SIG-M5 (cell line): ENCODE data around the gene DAPK1.

ENCODE experiments used
- DNase-seq: peaks from one replicate; lab custom pipeline; 2025; lab: John Stamatoyannopoulos, UW

The DAPK1 gene

DNA sequence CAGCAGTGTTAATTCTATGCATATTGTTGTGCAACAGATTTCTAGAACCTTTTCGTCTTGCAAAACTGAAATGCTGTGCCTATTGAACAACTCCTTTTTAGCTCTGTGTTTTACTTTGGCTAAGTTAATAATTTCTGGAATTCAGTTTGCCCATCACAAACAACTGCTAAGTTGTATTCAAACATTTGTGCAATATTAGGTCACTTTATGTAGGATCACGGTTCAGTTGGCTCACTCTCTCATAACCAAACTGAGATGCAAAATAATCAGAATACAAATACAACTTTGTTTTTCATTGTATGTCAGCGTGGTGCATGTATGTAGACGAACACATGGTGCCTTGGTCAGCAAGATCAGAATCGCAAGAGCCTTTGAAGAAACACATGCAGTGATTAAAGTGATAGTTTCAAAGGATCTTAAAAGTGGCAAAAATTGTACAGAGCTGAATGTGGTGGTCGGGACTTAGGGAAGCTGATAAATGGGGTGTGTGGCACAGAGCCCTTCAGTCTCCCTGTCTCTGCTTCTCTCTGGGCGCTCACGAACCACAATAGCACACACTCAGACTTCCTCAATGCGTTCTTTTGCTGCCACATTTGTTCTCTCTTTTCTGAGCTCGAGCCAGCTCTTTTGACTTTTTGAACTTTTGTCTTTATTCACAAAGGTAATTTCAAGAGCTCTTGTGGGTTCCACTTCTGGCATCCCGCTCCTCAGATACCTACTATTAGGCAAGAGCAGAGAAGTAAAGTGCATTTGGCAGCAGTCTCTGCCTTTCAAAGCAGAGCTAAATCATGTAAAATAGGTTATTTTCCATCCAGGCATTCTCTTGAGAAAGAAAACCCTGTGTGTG lies 115.8 kb downstream of the DAPK1 start:
- no peak for DNase-seq

DNA sequence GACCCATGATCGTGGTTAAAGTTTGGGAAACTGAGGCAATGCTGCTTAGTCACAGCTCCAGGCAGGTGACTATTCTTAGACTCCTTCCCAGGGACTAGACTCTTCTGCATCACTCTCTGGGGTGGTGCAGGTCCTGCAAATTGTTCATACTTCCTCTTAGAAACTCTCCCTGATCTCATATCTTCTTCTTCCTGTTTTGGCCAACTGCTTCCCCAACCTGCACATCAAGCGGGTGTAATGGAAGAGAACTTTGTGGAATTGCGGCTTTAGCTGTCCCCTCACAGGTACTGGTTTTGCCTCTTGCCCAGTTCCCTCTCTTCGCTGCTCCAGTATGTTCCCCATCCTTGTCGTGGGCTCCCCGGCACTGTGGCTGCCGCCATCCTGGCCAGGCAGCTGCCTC lies 116.7 kb downstream of the DAPK1 start:
- DNase-seq = no peak

DNA sequence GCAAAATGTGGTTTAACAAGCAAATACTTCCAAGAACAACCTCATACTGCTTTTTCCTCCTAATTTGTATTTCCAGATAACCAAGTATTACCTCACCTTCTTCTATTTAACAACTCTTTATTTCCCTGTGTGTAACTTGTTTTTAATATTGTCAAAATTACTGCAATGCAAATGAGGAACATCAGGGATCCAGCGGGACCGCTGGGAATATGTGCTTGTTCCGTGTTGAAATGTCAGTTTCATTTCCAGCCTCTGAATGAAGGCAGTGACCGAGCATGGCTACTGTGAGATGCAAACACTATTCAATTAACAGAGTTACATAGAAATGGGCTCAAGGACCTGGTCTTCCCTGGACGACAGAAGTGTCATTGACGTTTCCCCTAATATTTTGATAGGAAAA lies 117.5 kb downstream of the DAPK1 start:
- DNase-seq = no peak

GRCh38 chr9:87615547-87616148 lies 118.0 kb downstream of the DAPK1 start:
- no peak for DNase-seq

- no peak for DNase-seq
Measured at GRCh38 chr9:87618226-87618625, 120.6 kb downstream of the DAPK1 start.

- no peak for DNase-seq
Measured at GRCh38 chr9:87618931-87619330, 121.3 kb downstream of the DAPK1 start.

GRCh38 chr9:87619346-87619745 lies 121.7 kb downstream of the DAPK1 start:
- no peak for DNase-seq

GRCh38 chr9:87620731-87621322 lies 123.2 kb downstream of the DAPK1 start:
- no peak for DNase-seq

- no peak for DNase-seq
Measured at GRCh38 chr9:87622098-87622497, 124.4 kb downstream of the DAPK1 start.

DNA sequence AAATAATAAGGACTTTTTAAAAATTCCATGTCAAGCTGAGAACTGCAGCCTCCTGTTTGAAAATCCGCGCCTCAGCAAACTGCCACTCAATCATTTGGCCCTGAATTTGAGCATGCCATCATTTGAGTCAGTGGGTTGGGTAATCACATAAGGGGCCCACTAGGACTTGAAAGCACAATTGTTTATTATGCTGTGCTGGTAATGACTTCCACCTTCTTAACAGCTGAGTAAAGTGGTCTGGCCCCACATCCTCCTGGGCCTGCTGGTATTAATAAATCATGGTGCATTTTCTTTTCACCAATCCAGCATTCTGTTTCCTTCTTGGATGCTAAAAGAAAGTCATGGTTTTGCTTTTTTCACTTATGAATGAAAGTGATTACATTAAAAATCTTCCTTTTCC lies 125.3 kb downstream of the DAPK1 start:
- no peak for DNase-seq

- no peak for DNase-seq
Measured at GRCh38 chr9:87628346-87628745, 130.7 kb downstream of the DAPK1 start.

DNA sequence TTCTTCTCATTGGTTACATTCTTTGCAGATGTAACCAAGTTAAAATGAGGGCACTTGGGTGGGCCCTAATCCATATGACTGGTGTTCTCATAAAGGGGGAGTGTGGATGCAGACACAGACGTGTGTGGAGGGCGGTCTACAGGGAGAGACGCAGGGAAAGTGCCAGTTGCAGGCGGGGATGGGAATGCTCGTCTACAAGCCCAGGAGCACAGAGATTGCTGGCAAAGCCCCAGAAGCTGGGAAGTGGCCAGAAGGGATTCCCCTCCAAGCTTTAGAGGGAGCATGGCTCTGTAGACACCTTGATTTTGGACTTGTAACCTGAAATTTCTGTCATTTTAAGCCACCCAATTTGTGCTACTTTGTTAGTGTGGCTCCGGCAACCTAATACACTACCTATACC lies 131.4 kb downstream of the DAPK1 start:
- DNase-seq = no peak

DNA sequence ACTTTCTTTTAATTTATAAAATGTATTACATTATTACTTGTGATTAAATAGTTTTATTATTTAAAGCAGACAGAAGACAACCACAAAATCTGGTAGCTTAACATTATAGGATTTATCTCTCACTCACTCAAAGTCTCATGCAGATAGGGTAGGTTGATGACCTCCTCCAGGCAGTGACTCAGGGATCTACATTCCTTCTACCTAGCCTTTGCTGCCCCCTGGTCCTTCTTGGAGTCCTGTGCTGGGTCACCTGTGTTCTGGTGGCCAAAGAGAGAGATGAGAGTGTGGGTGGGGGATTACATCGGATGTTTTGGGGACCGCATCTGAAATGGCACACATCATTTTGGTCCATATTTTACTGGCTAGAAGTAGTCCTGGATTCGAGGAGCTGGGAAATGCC lies 132.6 kb downstream of the DAPK1 start:
- no peak for DNase-seq

GRCh38 chr9:87630846-87631245 lies 133.2 kb downstream of the DAPK1 start:
- DNase-seq = no peak

DNA sequence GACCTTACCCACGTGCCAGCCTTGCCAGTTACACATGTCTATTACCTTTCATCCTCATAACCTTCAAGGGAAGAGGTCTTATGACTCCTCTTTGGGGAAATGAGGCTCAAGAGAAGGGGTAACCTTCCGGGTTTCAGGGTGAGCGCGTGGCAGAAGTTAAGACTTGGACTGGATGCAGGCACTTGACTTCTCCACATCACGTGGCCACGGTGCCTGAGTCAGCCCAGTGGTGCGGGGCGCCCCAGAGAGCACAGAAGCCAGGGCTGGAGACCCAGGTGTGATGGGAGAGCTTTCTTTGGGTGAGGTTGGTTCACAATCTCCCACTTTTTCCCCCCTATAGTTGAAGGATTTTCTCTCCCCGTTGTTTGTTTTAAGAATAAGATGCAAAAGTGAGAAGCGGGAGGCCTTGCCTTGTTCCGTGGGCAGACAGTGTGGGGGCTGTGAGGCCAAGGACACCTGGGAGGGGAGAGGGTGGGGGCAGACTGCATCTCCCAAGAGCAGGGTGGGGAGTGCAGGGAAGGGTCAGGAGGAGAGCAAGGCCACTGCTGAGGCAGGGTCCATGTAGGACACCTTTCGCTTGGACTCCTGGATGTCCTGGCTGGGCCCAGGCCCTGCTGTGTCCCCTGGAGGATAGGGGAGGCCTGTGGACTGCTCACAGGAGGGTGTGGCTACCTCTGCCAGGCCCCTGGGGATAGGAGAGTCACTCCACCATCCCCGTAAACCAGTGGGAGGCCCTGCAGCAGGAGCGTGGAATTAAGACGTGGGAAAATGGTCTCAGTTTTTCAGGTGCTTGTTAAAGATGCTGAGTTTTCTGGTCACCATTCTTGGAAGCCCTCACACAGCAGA lies 138.2 kb downstream of the DAPK1 start:
- DNase-seq = no peak

GRCh38 chr9:87638292-87638691 lies 140.6 kb downstream of the DAPK1 start:
- DNase-seq = no peak

- no peak for DNase-seq
Measured at GRCh38 chr9:87639949-87640348, 142.3 kb downstream of the DAPK1 start.

GRCh38 chr9:87640385-87640795 lies 142.7 kb downstream of the DAPK1 start:
- DNase-seq = no peak

DNA sequence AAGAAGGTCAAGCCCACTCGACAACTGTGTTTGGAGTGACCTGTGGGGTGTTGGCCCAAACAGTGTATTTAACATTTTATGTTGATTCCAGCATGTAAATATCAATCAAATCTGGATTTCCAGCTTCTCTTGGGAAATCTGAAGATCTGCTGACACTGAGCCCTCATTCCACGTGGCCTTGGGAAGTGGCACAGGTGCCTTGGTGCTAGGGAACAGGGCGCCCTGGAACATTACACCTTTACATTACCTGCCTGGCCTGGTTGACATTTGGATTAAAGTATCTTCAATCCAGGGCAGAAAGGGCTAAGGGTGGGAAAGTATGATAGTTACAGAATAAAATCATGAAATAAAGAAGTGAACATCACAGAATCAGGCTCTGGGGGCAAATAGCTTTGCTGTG lies 143.4 kb downstream of the DAPK1 start:
- DNase-seq = no peak

GRCh38 chr9:87642330-87643106 lies 144.9 kb downstream of the DAPK1 start:
- DNase-seq = no peak

- no peak for DNase-seq
Measured at GRCh38 chr9:87643107-87643650, 145.5 kb downstream of the DAPK1 start.
